HUES48 (cell line): Measurements from ENCODE around the gene TMEM232.

Source experiments
- H3K27ac ChIP-seq: one replicate; pipeline ENCODE4 v1.7.0; 2013; ENCODE audit warnings: low read depth, low read length, inconsistent platforms
- H3K27me3 ChIP-seq: 2 replicates; pipeline ENCODE4 v1.6.1; 2013; ENCODE audit warnings: mild to moderate bottlenecking, low read length; ENCODE audit not compliant: control insufficient read depth, insufficient read depth
- H3K36me3 ChIP-seq: 2 replicates; pipeline ENCODE4 v1.6.1; 2013; ENCODE audit warnings: low read length; ENCODE audit not compliant: control insufficient read depth, insufficient read depth
- H3K4me1 ChIP-seq: 2 replicates; pipeline ENCODE4 v1.6.1; 2013; ENCODE audit warnings: mild to moderate bottlenecking, low read length; ENCODE audit not compliant: control insufficient read depth, insufficient read depth
- H3K4me3 ChIP-seq: 2 replicates; pipeline ENCODE4 v1.5.1; 2013; ENCODE audit warnings: mild to moderate bottlenecking, low read depth, low read length
- H3K9ac ChIP-seq: 2 replicates; pipeline ENCODE4 v1.6.1; 2013; ENCODE audit warnings: mild to moderate bottlenecking, low read depth, low read length, moderate library complexity
- H3K9me3 ChIP-seq: 2 replicates; pipeline ENCODE4 v1.6.1; 2013; ENCODE audit warnings: low read length; ENCODE audit not compliant: control insufficient read depth, insufficient read depth

TMEM232 gene

GRCh38 chr5:110726249-110727024 lies at the start of gene TMEM232:
Gene TMEM232, minus strand, starts transcription at chr5:110726671. Its CDS starts 59,319 bp downstream, at chr5:110667352.
- Histone ChIP-seq H3K27me3 (no peaks in the 10 kb centered on the region), H3K9ac (no peak within 1 kb of the TSS), H3K9me3 (no peaks in the 10 kb centered on the region), H3K36me3 (no peaks in the 10 kb centered on the region), H3K4me3 (peak within 1 kb of the TSS; percentile 68), H3K4me1 (no peaks in the 10 kb centered on the region; the same call in 1 of the 2 replicates), H3K27ac (no peak within 1 kb of the TSS)

DNA sequence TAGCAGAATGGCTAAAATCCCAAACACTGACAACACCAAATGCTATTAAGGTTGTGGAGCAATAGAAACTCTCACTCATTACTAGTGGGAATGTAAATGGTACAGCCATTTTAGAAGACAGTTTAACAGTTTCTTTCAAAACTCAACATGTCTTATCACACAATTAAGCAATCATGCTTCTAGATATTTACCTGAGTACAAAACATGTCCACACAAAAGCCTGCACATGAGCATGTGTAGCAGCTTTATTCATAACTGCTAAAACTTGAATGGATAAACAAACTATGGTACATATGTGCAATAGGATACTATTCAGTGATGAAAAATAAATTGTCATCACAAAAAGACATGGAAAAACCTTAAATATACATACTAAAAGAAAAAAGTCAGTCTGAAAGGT lies 43.8 kb upstream of the TMEM232 start:
- H3K4me1 ChIP-seq: no peaks in the 10 kb centered on the region
- H3K27me3 ChIP-seq: no peaks in the 10 kb centered on the region
- no peak overlapping the region for H3K9ac ChIP-seq
- no peak overlapping the region for H3K4me3 ChIP-seq
- H3K27ac ChIP-seq: no peak overlapping the region
- H3K36me3 ChIP-seq: no peaks in the 10 kb centered on the region
- no peaks in the 10 kb centered on the region for H3K9me3 ChIP-seq

GRCh38 chr5:110769000-110769681 lies 42.7 kb upstream of the TMEM232 start:
- Histone ChIP-seq H3K36me3 (no peaks in the 10 kb centered on the region), H3K9ac (no peak overlapping the region), H3K4me3 (no peak overlapping the region), H3K27ac (no peak overlapping the region), H3K4me1 (no peaks in the 10 kb centered on the region), H3K27me3 (no peaks in the 10 kb centered on the region), H3K9me3 (no peaks in the 10 kb centered on the region)

GRCh38 chr5:110768138-110768860 lies 41.8 kb upstream of the TMEM232 start:
- Histone ChIP-seq H3K9ac (no peak overlapping the region), H3K27me3 (no peaks in the 10 kb centered on the region), H3K4me1 (no peaks in the 10 kb centered on the region), H3K36me3 (no peaks in the 10 kb centered on the region), H3K4me3 (no peak overlapping the region), H3K27ac (no peak overlapping the region), H3K9me3 (no peaks in the 10 kb centered on the region)

- no peak overlapping the region for H3K27ac ChIP-seq
- no peaks in the 10 kb centered on the region for H3K27me3 ChIP-seq
- no peaks in the 10 kb centered on the region for H3K9me3 ChIP-seq
- H3K4me3 ChIP-seq: no peak overlapping the region
- H3K36me3 ChIP-seq: peaks cover 51% of the 10 kb centered on the region
- H3K4me1 ChIP-seq: no peaks in the 10 kb centered on the region
- H3K9ac ChIP-seq: no peak overlapping the region
Observed at GRCh38 chr5:110760158-110760557, 33.7 kb upstream of the TMEM232 start.

GRCh38 chr5:110757118-110757729 lies 30.8 kb upstream of the TMEM232 start:
- Histone ChIP-seq H3K9me3 (no peaks in the 10 kb centered on the region), H3K36me3 (peaks cover 48% of the 10 kb centered on the region), H3K27ac (no peak overlapping the region), H3K4me1 (peaks cover 3% of the 10 kb centered on the region; the same call in 1 of the 2 replicates), H3K27me3 (no peaks in the 10 kb centered on the region), H3K4me3 (no peak overlapping the region), H3K9ac (no peak overlapping the region)

GRCh38 chr5:110754181-110754580 lies 27.7 kb upstream of the TMEM232 start:
- no peak overlapping the region for H3K4me3 ChIP-seq
- H3K36me3 ChIP-seq: peaks cover 33% of the 10 kb centered on the region
- H3K27me3 ChIP-seq: no peaks in the 10 kb centered on the region
- H3K27ac ChIP-seq: no peak overlapping the region
- H3K9ac ChIP-seq: no peak overlapping the region
- peaks cover 7% of the 10 kb centered on the region; the same call in 1 of the 2 replicates for H3K4me1 ChIP-seq
- H3K9me3 ChIP-seq: no peaks in the 10 kb centered on the region

DNA sequence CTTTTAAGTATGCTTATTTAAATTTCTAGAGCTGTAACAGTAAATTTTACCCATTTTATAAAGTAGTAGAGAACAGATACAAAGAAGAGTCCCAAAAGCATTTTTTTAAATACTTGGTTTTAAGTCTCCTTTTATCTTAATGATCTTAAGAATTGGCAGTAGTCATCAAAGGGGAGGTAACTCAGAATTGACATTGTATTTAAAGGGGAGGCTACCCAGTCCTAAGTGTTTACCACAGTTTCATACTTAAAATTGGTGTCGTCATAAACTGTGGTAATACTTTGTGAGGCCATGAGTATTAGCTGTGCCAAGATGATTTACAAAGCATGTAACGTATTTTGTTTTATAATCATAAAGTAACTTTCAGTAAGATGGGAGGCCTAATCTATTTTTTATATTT lies 27.1 kb upstream of the TMEM232 start:
- peaks cover 7% of the 10 kb centered on the region; the same call in 1 of the 2 replicates for H3K4me1 ChIP-seq
- H3K9ac ChIP-seq: no peak overlapping the region
- H3K9me3 ChIP-seq: no peaks in the 10 kb centered on the region
- no peaks in the 10 kb centered on the region for H3K27me3 ChIP-seq
- H3K36me3 ChIP-seq: peaks cover 32% of the 10 kb centered on the region
- no peak overlapping the region for H3K4me3 ChIP-seq
- H3K27ac ChIP-seq: no peak overlapping the region

GRCh38 chr5:110752953-110753352 lies 26.5 kb upstream of the TMEM232 start:
- no peak overlapping the region for H3K4me3 ChIP-seq
- H3K9ac ChIP-seq: no peak overlapping the region
- H3K27me3 ChIP-seq: no peaks in the 10 kb centered on the region
- H3K4me1 ChIP-seq: peaks cover 7% of the 10 kb centered on the region; the same call in 1 of the 2 replicates
- peaks cover 33% of the 10 kb centered on the region for H3K36me3 ChIP-seq
- H3K9me3 ChIP-seq: no peaks in the 10 kb centered on the region
- H3K27ac ChIP-seq: no peak overlapping the region

DNA sequence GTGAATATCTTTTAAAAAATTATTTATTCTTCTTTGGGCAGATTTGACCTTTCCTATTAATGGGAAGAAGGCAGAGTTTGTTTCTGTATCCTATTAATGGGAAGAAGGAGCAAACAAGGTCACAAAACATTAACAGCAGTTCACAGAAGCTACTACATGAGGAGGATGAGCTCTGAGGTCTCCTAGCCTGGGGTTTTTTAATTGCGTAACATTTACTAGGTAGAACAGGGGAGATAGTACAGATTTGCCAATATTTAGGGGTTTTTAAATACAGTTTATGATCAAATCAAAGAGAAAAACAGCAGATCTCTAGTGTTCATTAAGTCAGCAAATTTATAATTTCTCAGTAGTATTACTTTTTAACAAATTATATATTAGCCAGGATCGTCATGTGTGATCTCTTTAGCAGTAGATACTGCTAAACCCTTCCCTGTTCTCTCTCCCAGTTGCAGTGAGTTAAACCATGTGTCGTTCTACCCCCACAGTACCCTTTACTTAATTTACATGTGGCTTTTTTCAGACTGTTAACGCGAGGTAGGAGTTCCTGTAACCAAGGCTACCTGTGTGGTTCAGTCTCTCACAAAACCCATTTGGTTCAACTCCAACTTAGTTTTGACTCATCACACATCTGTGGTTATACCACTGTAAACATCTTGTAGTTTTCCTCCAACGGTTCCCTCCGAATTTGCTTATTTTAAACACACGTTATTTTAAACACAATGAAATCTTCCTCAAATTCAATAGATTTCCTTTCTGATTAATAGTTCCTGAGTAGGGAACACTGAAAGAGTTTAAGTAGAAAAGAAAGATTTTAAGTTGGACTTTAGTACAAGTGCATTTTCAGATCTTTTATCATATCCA lies 25.7 kb upstream of the TMEM232 start:
- Histone ChIP-seq H3K36me3 (peaks cover 35% of the 10 kb centered on the region), H3K9ac (no peak overlapping the region), H3K27ac (no peak overlapping the region), H3K4me3 (no peak overlapping the region), H3K27me3 (no peaks in the 10 kb centered on the region), H3K9me3 (no peaks in the 10 kb centered on the region), H3K4me1 (peaks cover 7% of the 10 kb centered on the region; the same call in 1 of the 2 replicates)
